OCI-LY7 (cell line): ENCODE data around the gene CCER1.

Experiments used
- CTCF ChIP-seq: fragments of 200-600 bp; sonication (generic); conservative IDR thresholded peaks from 2 replicates; pipeline ENCODE4 v1.5.1; 2014; ENCODE audit warnings: mild to moderate bottlenecking, antibody characterized with exemption, low read length, moderate library complexity, mixed read lengths
- EZH2phosphoT487 ChIP-seq: fragments of 200-600 bp; sonication (generic); IDR thresholded peaks from 2 replicates; pipeline ENCODE4 v1.6.1; 2018; ENCODE audit warnings: low read depth, borderline replicate concordance, mild to moderate bottlenecking, mixed run types, antibody characterized with exemption, low read length, moderate library complexity, mixed read lengths

- 0 out of 2 replicates have a peak, but pooled peaks have one; percentile 21 for TF ChIP-seq CTCF
- no peak for TF ChIP-seq EZH2phosphoT487
Observed at GRCh38 chr12:90936230-90937005, 18.6 kb downstream of the CCER1 start.
